ENCODE data around the gene VSTM2L.

DNA sequence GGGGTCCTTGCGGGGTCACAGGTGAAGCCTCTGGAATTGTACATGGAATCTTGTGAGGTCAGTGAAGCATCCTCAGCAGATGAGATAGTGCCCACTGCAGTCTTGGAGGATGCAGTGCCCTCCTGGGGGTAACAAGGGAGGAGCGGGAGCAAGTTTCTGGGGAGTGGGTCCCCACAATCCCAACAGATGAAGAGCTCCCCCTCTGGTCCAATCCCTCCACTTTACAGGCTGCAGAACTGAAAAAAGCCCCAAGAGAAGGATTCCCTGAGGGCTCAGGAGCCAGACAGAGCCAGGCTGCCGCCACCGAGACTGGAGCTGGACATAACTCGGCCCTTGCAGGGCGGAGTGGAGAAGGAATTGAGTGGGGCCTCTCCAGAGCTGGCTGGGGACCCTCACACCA is 77.9 kb downstream of the VSTM2L start:
- TF ChIP-seq, protein P1, sequence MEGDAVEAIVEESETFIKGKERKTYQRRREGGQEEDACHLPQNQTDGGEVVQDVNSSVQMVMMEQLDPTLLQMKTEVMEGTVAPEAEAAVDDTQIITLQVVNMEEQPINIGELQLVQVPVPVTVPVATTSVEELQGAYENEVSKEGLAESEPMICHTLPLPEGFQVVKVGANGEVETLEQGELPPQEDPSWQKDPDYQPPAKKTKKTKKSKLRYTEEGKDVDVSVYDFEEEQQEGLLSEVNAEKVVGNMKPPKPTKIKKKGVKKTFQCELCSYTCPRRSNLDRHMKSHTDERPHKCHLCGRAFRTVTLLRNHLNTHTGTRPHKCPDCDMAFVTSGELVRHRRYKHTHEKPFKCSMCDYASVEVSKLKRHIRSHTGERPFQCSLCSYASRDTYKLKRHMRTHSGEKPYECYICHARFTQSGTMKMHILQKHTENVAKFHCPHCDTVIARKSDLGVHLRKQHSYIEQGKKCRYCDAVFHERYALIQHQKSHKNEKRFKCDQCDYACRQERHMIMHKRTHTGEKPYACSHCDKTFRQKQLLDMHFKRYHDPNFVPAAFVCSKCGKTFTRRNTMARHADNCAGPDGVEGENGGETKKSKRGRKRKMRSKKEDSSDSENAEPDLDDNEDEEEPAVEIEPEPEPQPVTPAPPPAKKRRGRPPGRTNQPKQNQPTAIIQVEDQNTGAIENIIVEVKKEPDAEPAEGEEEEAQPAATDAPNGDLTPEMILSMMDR (IDR thresholded peaks at IDR 0.05) = no peak
- TF ChIP-seq POLR2AphosphoS5 (IDR thresholded peaks at IDR 0.05) = no peak

Data from suprapubic skin (tissue), 3 donors.